SHP77 (cell line): ENCODE results near the gene FARS2.

ENCODE experiments used
- DNase-seq, 2 experiments: peaks; one replicate each; lab custom pipeline; 2025; lab: John Stamatoyannopoulos, UW

Gene FARS2

DNA sequence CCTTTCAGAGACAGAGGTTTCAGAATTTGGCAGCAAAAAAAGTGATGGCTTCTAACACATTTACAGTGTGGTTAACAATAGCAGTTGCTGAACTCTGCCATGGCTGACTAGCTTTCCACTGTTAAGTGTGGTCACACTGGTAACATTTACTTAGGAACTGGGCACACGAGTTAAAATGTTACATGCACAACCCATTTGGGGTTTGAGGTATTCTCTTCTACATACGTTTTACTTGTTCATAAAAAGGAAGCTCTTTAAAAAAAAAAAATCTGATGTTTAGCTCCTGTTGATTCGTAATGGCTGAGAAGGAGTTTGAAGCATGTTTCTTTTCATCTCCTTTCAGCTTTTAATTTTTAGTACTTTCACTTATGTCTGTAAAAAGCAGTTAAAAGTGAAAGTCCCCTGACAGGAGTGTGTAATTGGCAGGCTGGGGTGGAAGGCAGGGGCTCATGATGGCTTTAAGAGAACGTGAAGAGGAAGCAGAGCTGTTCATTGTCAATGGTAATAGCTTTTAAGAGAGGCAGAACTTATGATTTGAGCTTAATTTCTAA is 245.9 kb downstream of the FARS2 start:
- DNase-seq: no peak

DNA sequence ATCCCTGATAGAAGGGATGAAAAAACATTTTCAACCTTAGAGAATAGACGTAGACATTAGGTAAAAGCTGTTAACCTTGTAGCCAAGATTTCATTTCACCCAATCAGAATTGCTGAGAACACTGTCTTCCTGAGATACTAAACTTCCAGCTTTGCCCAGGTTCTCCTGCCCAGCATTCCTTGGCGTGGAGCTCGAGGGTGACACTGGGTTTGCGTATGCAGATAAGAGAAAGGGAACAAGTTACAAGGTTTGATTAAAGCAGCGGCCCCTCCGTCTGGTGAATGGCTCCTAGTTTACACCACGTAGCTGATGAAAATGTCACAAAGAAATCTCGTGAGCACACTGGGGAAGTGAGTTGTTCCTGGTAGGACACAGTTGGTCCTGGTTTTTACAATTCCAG is 247.8 kb downstream of the FARS2 start:
- no peak for DNase-seq

DNA sequence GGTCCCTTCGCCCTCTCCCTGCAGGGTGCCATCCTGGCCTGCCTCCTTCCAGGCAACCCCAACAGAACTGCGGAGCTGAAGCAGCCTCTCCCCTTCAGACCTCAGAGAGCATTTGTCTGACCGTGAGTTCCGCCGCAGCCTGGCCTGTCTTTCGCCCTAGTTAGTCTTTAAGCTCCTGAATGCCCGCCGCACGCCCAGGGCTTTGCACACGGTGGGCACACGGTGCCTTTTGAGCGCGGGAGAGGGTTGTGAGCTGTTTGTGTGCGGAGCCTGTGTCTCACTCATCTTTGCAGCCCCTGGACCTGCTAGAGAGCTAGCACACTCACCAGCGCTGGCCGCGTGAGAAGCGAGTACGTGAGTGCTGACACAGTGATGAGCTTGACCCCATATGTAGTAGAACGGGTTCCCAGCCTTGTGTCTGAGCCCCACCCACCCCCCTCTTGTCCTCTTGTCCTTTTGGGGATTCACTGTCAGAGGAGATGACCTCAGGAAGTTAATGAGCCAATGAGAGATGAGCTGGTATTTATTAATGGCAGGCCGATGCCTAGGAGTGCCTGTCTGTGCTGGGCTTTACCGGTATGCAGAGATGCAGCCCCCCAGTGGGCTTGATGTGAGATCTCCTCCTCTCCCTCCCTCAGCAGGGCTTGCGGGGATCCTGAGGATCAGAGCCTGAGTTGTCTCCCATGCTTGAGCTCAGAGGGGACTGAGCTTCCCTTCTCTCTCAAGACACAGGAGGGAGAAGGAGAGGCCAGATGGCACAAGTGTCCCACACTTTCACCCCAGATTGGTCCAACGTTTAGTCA is 249.2 kb downstream of the FARS2 start:
- DNase-seq: no peak

DNA sequence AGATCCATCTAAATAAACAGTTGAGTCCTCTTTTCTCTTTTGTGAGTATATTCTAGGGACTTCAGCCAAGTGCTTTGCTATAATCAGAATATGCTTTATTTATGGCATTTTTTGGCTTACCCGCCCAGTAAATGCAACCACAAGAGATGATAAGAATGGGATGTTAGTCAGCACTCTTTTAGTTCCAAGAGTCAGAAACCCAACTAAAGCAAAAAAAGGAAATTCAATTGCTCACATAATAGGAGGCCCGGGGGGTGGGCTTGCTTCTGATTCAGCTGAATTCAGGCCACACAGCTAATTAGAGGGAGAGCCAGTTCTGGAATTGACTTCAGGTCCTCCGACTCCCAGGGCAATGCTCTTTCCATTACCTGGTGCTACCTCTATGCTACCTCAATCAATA is 250.6 kb downstream of the FARS2 start:
- DNase-seq: no peak

DNA sequence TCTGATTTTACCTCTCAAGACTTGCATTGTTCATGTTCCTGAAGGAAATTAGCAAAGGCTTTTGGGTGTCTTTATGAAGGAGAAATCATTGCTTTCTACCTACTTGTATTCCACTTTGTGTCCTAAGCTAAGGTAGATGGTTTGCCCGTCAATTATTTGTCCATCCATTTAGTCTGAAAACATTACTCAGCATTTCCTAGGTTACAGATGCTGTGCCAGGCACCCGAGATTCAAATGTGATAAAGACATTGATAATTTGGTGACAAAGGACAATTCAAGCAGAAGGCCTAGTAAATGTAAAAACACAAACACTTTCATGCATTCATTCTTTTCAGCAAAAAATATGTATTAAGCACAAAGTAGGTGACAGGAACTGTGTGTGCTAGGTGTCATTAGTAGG is 251.1 kb downstream of the FARS2 start:
- DNase-seq: no peak

DNA sequence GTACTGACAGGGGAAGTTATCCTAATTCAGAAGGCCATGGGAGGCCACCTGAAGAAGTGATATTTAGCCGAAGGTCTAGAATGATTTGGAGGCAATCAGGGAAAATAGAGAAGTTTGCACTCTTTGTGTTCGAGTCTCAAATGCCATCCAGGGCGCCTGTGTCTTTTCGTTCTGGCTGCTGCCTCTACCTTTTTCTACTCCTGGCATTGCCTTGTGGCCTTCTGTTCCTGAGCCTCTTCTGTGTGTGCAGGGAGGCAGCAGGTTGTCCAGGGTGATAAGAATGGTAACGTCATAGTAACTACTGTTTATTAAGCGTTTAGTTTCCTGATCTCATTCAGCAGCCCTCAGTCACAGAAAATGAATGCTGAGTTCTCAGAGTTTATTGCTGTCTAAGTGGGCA is 252.1 kb downstream of the FARS2 start:
- DNase-seq: peak; percentile 36 to 54

DNA sequence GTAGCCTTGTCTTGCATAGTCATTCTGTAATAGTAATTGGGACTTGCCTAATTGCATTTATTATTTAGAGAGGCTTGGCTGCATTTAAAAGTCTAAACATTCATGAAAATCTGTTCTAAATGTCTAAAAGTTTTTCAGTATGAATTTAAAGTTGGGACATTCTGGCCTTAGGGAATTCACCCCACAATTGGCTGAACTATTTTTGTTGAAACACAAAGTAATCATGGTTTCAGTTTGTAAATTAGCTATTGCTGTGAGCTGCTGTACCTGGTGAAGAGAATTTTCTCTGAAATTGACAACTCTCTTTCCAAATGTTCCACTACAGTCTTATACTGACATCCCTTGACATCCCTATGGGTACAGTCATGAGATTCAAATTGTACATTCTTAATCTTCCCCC is 253.0 kb downstream of the FARS2 start:
- DNase-seq: no peak

DNA sequence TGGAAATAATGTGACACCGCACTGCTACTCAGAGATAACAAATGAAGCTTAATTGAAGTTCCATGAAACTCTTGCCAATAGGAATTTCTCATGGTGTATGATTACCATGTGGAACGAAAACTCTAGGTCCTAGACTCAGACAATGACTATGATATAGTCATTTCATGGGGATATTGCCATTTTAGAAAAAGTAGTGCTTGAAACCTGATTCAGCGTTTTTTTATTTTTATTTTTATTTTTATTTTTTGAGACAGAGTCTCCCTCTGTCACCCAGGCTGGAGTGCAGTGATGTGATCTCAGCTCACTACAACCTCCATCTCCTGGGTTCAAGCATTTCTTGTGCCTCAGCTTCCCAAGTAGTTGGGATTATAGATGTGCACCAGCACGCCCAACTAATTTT is 253.9 kb downstream of the FARS2 start:
- DNase-seq: no peak

DNA sequence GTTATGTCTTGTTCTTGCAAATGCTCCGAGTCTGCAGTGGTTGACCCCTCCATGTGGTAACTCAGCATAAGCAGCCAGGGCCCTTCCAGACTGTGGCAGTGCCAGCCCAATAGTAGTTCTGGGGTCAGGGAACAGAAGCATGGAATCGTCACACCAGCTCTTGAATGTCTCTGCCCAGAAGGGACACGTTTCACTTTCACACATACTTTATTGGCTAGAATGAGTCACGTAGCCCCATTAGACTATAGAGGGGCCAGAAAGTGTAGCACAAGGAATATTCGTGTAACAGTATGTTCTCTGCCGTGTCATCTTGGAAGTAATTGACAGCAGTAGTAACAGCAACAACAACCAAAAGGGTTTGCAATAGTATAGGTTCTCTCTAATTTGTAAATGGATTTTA is 254.7 kb downstream of the FARS2 start:
- DNase-seq: no peak

DNA sequence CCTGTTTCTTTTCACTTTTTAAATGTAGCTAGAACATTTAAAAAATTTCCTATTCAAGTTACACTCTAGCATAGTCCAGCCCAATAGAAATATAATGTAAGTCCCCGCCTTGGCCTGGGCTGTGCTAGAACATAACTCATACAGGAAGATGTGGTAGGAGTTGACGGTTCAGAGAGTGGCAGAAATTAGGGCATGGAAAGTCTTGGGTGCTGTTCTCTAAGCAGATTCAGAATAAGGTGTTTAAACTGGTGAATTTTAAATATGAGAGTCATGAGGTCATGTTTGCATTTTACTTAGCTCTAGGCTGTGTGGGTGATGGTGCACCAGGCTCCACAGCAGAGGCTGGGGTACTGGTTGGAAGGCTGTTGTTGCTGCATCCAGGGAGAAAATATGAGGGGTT is 256.5 kb downstream of the FARS2 start:
- DNase-seq: no peak

DNA sequence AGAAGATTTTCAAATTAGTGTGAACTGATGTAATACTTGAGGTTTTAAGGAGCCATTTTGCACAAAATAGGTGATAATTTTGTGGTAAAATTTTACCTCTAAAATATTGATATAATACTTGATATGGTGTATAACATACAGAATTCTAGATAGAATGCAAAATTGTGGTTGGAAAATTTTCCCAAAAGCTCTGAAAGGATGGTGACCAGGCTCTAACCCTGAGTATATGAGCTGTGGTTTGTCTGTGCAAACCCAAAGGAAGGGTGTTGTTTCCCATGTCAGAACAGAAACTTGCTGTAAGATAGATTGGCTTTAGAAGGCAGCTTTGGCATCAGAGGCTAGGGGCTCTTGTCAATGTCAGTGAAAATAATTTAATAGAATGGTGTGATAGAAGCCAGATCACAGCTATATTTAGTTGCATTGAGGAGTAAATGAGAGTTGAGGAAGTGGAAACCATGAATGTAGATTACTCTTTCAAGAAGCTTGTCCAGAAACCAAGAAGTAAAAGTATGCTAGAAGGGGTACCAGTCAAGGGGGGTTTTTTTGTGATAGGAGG is 257.7 kb downstream of the FARS2 start:
- DNase-seq: no peak

DNA sequence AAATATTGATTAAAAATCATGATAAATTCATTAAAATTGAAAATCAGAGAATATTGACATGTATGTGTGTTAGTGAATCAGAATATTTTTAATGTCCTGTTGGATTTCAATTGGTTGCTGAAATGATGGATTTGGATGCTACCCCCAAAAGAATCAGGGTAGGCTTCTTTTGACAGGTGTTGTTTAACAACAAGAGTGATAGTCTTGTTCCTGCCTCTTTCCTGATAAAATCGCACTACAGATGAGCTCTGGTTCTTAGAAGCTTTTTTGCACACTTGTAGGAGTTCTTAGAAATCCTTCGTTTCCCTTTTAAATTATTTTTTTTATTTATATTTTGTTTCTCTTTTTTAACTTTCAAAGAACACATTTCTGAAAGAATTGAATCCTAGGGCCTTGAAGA is 259.5 kb downstream of the FARS2 start:
- no peak for DNase-seq

DNA sequence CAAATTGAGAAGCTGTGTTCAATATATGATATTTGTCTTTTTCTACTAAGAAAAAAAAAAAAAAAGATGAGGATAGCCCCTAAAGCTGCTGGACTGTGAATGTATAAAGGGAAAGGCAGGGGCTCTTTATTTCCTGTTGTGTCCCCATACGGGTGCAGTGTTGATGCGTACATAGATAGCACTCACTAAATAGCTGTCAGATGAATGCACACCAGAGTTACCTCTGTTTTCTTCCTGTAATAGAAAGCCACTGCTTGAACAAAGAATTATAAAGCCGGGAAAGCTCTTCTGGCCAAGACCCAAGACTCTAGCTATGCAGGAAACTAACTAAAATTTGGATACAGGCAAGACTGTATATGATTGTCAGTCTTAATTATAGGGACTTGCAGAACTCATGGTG is 260.0 kb downstream of the FARS2 start:
- DNase-seq: no peak

DNA sequence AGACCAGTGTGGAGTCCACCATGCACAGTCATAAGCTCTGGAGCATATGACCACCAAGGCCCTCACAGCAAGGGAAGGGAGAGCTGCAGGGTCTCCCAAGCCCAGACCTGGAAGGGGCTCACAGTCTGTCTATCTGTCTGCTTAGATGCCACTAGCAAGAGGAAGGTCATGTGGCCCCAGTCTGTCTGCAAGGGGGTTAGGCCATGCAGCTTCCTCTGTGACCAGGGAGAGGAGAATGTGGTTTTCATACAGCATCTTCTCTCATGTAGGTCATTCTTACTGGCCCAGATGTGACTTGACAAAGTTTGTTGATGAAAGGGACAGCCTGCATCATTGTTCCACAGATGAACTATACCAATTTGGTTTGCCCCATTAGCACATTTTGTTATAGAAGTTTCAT is 260.8 kb downstream of the FARS2 start:
- DNase-seq: no peak

DNA sequence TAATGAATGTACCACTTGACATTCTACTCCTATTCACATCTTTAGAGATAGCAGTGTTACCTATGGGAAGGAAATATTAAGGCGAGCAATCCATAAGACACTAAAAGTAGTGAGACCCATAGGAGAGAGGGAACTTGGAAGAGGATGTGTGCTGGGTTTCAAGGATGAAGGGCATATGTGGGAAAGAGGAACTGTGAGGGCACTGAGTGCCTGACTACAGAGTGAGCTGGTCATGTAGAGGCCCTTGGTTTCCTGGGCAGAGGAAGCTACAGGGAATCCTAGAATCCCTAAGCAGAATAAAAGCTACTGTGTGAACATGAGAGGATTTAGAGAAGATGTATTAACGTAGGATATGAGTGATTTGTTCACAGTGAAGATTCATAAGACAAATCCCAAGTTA is 262.8 kb downstream of the FARS2 start:
- DNase-seq: no peak

DNA sequence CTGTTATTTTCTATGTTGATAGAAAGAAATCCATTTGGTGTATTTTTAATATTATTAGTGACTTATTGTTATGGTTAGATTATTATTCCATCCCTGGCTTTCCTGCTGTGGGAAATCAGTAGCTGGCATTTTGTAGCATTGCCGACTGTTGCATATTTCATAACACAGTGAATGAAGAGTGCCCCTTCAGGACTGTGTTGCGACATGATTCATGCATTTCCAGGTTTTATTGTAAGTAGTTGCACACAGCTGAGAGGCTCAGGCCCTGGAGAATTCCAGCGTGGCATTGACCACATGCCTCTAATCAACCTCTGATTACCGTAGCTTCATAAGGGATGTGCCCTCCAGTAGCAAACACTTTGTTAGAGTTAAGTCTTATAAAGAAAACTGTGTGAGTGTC is 263.9 kb downstream of the FARS2 start:
- DNase-seq: no peak

DNA sequence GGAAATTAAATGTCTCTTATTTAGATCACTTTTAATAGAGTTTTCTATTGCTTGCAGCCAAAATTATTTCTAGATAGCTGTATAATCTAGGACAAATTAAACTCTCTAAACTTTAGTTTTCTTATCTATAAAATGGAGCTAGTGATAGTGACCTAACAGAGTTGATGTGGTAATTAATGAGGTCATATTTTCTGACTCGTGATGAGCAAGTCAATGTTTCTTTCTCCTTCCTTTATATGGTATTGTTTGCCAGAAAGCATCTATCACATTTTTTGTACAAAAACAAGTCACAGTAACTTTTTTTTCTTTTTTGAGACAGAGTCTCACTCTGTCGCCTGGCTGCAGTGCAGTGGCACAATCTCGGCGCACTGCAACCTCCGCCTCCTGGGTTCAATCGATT is 267.7 kb downstream of the FARS2 start:
- no peak for DNase-seq

DNA sequence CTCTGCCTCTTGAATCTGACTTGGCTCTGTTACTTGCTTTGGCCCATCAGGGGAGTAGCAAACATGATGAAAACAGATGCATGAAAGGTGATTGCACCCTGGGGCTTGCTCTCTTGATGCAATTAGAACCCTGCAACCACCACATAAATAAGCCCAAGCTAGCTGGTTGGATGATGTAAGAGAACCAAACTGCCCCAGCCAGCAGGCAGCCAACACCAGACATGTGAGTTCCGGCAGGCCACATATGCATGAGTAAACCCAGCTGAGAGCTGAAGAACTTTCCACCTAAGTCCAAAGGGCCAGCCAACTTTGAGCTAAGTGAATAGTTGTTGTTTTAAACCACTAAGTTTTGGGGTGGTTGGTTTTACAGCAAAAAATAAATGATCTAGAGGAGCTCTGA is 268.4 kb downstream of the FARS2 start:
- no peak for DNase-seq

DNA sequence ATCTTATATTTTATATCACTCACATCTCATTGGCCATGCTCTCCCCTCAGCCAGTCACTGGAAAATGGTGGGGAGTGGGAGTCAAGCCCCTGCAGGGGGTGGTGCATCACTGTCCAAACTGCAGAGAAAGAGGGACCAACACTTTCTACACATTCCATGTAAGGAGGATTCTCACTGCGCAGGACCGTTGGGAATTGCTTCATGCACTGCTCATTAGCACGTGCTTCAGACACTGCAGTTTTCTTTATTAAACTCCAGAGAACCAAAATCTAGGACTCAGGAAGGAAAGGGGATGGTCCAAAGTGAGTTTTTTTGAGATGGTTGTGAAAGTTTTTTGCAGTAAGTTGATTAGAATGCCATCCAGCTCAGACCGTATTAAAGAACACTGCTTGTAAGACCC is 269.8 kb downstream of the FARS2 start:
- no peak for DNase-seq

DNA sequence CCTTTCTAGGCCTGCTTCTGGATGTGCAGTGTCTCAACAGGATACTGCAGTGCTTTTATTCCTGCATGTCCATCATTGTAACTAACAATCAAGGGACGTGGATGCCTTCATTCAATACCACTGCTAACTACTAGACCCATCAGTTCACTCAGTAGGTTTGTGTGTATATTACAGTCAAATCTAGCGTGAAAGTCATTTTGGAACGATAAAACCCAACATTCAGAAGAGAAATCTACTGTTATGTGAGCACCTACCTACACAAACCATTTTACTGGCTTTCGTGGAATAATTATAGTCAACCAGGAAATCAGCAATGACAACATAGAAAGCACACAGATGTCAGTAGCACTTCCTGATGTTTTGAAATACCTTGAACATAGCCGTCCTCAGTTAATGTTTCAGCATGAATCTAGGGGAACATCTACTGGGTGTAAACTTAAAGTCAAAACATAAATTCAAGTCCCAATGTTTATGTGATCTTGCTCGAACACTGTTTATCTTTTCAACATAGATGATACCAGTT is 270.6 kb downstream of the FARS2 start:
- no peak for DNase-seq

DNA sequence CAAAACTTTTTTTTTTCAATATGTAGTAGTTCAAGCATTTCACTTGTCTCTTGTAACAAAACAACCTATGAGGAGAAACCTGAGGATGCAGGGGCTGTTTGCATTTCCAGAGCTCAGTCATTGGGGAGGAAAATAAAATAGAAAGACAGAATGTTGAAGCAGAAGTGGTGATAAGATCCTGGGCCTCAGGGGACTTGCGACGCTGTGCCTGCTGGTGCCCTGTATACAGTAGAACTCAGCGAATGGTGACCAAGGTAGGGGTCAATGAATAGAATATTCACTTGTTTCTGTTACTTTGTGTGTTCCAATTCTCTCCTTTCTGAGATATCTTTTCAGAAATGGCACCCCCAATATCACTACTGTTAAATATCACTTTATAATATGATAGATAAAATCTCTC is 271.6 kb downstream of the FARS2 start:
- no peak for DNase-seq

DNA sequence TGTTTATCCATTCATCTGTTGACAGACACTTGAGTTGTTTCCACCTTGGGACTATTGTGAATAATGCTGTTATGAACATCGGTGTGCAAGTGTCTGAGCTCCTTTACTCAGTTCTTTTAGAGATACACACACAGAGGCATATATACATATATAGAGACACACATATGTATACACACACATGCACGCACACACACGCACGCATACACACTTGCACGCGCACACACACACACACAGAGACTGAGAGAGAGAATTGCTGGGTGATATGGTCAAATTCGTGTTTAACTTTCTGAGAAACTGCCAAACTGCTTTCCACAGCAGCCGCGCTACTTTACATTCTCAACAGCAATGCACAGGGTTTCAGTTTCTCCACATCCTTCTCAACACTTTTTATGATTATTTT is 273.3 kb downstream of the FARS2 start:
- no peak for DNase-seq

DNA sequence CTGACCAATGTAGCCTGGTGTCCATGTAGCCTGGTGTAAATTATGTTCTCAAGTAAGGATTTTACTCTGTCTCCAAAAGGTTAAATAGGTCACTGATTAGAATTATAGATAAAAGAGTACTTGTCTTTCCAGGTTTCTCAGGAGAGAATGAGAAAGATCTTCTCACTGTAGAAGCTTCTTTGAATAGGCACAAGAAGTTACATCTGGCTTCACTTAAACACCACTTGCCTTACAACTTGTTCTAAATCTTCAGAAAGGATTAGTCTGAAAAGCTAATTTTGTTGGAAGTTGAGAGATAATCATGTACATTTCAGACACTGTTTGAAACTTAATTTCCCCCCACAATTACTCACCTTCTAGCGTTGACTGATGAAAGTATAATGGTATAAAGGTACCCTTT is 275.3 kb downstream of the FARS2 start:
- no peak for DNase-seq

DNA sequence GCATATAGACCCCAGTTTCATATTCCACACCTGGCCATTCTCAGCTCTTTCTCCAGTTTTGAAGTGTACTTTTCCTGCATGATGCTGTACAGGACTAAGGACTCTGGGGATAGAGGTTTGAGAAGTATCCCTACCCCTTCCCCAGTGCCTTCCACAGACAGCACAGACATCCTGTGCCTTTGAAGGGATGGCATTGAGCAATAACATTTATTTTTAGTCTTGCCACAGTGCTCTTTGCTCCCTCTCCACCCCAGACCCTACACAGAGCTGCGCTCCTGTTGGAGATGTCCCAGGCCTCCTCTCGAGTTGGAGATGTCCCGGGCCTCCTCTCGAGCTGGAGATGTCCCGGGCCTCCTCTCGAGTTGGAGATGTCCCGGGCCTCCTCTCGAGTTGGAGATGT is 275.8 kb downstream of the FARS2 start:
- no peak for DNase-seq
